ENCODE measurements around the gene CDKN1C. TPM values are rescaled to one million over a fixed set of nuclear protein-coding genes. Genes with fewer than 3 reads are reported as not detected.

CDKN1C gene
- total RNA-seq, 2 donors from 2014 or later = 17.1 to 25.0 TPM

GRCh38 chr11:2859699-2860037 lies 25.9 kb downstream of the CDKN1C start:
- Histone ChIP-seq H3K4me3 (no peak overlapping the region), H3K27me3 (replicated peaks; ENCODE audit: insufficient read depth) (no peaks in the 10 kb centered on the region), H3K36me3 (no peaks in the 10 kb centered on the region), H3K4me1 (ENCODE audit: control insufficient read depth in 1 of 2, low read depth in 2 of 2) (peaks cover 0 to 11% of the 10 kb centered on the region in 2 donors), H3K9me3 (no peaks in the 10 kb centered on the region), H3K27ac (no peak overlapping the region)
- no peak for DNase-seq (ENCODE audit: low spot score)
- no peak for ATAC-seq (ENCODE audit: insufficient number of reproducible peaks, low FRiP score, low read depth)
- TF ChIP-seq CTCF (IDR thresholded peaks at IDR 0.05) = no peak

GRCh38 chr11:2858995-2859698 lies 26.4 kb downstream of the CDKN1C start:
- DNase-seq (ENCODE audit: low spot score) (no peak), ATAC-seq (ENCODE audit: insufficient number of reproducible peaks, low FRiP score, low read depth) (no peak)
- no peaks in the 10 kb centered on the region for H3K9me3 ChIP-seq
- no peak for TF ChIP-seq CTCF (IDR thresholded peaks at IDR 0.05)
- H3K36me3 ChIP-seq = no peaks in the 10 kb centered on the region
- no peak overlapping the region for H3K4me3 ChIP-seq
- peaks cover 0 to 11% of the 10 kb centered on the region in 2 donors for H3K4me1 ChIP-seq (ENCODE audit: control insufficient read depth in 1 of 2, low read depth in 2 of 2)
- H3K27me3 ChIP-seq (replicated peaks; ENCODE audit: insufficient read depth) = no peaks in the 10 kb centered on the region
- no peak overlapping the region for H3K27ac ChIP-seq

GRCh38 chr11:2857918-2858317 lies 27.7 kb downstream of the CDKN1C start:
- no peaks in the 10 kb centered on the region for H3K9me3 ChIP-seq
- H3K36me3 ChIP-seq = no peaks in the 10 kb centered on the region

GRCh38 chr11:2857276-2857675 lies 28.3 kb downstream of the CDKN1C start:
- ATAC-seq (ENCODE audit: insufficient number of reproducible peaks, low FRiP score, low read depth) = no peak
- TF ChIP-seq CTCF (IDR thresholded peaks at IDR 0.05) = no peak
- H3K4me1 ChIP-seq (ENCODE audit: control insufficient read depth in 1 of 2, low read depth in 2 of 2) = peaks cover 0 to 2% of the 10 kb centered on the region in 2 donors
- H3K36me3 ChIP-seq = no peaks in the 10 kb centered on the region
- no peaks in the 10 kb centered on the region for H3K27me3 ChIP-seq (replicated peaks; ENCODE audit: insufficient read depth)
- no peak for DNase-seq (ENCODE audit: low spot score)
- no peak overlapping the region for H3K27ac ChIP-seq
- H3K4me3 ChIP-seq = no peak overlapping the region
- no peaks in the 10 kb centered on the region for H3K9me3 ChIP-seq

More at GRCh38 chr11:2857918-2858317, 27.7 kb downstream of the CDKN1C start:
- no peak for TF ChIP-seq CTCF (IDR thresholded peaks at IDR 0.05)
- Histone ChIP-seq H3K27me3 (replicated peaks; ENCODE audit: insufficient read depth) (no peaks in the 10 kb centered on the region), H3K27ac (no peak overlapping the region), H3K4me3 (no peak overlapping the region), H3K4me1 (ENCODE audit: control insufficient read depth in 1 of 2, low read depth in 2 of 2) (peaks cover 0 to 8% of the 10 kb centered on the region in 2 donors)
- DNase-seq (ENCODE audit: low spot score) = no peak
- no peak for ATAC-seq (ENCODE audit: insufficient number of reproducible peaks, low FRiP score, low read depth)

- TF ChIP-seq CTCF (IDR thresholded peaks at IDR 0.05) = no peak
- DNase-seq (ENCODE audit: low spot score) (no peak), ATAC-seq (ENCODE audit: insufficient number of reproducible peaks, low FRiP score, low read depth) (no peak)
- Histone ChIP-seq H3K4me1 (ENCODE audit: control insufficient read depth in 1 of 2, low read depth in 2 of 2) (no peaks in the 10 kb centered on the region), H3K27me3 (replicated peaks; ENCODE audit: insufficient read depth) (no peaks in the 10 kb centered on the region), H3K4me3 (no peak overlapping the region), H3K36me3 (no peaks in the 10 kb centered on the region), H3K27ac (no peak overlapping the region), H3K9me3 (no peaks in the 10 kb centered on the region)
Measured at GRCh38 chr11:2855162-2855561, 30.4 kb downstream of the CDKN1C start.
